Right kidney (tissue), 1 donor: ENCODE measurements around the gene SLC22A14.
A peak's percentile ranks its signal among the peaks of the same experiment; 100 is the strongest.
"Not testable (repeated sequence)": the region's sequence is repeated elsewhere in the genome, so short reads cannot be mapped to it uniquely, and the experiment has no call there.

ENCODE experiments used
- DNase-seq: peaks from one replicate; pipeline ENCODE4 v3.0.0-alpha.2; 2016

SLC22A14 gene

DNA sequence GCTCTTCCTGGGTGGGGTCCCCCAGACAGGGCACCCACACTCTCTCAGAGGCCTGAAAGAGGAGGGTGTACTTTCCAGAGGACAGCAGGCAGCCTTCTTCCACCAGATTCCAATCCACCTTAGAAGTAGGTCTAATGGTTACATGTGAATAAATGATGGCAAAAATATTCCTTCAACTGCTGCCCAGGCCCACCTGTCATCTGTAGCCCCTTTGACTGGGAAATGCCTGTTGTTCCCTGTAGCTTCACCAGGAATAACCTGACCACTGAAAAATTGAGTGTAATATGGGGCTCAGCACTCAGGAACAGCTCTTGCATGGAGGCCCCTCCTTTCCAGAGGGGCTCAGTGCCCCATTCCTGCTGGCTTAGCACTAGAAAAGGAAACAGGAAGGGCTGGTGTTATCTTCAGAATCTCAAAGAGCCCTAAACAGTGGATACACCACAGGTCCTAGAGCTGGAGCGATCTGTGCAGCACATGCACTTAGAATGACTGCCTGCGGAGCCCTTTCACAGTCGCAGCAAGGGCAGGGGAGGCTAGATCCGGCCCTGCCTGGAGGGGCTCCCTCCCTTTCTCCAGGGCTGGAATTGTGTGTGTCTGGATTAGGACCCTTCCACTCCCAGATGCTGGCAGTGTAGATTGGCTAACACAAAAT, 32.1 kb downstream of the SLC22A14 start:
- DNase-seq = no peak

DNA sequence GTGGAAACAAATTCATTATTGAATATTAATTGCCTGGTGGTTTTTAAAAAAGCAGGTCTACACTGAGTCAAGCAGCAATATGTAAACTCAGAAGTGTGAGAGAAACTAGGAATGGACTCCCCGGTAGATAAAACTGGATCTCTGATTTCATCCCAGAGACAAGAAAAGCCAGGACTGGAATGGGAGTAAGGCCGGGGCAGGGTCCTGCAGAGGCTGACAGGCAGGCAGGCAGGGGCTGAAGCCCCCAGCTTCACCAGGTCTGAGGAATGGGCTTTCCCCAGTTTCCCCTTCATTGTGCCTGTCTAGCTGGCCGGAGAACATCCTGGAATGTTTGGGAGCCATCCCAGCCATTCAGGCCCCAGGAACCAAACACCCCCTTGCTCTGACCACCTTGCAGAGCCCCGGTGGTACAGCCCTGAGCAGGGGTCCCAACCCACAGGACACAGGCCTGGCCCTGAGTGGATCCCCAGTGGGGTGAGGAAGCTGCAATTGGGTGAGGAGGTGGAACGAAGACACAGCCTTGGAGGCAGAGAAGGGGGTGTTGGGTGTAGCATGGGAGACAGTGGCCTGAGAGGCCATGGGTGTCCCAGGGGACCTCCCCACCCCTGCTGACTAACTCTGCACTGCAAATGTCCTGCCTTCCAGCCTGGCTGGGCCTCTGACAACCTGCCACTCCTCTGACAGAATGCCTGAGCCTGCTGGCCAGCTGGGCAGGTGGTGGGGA, 32.8 kb downstream of the SLC22A14 start:
- DNase-seq = no peak

DNA sequence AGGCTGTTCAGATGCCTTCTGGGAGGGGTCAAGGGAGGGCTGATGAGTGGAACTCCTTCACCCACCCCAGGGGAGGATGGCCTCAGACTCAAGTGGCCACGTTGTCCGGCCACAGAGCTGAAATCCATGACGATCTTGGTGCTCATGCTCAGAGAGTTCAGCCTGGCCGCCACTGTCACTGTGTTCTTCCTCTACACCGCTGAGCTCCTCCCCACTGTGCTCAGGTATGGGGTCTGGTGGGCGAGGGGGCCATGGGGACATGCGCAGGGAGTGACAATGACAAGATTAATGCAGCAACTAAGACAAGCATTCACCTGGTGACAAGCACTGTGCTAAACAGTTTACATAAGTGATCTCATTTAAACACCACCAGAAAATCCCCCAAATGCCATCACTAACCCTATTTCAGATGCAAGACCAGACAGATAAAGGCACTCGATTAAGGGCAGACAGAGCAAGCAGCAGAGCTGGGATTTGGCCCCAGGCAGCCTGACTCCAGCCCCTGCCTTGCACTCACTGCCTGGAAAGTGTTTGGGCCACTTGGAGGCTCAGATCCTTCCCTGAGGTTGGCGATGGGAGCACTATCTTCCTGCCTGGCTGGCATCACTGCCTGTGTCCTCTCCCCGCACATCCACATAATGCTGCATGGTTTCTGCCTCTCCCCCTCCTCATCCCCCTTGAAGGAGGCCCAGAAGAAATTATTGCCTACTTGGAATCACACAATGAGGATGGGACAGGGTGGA, 33.6 kb downstream of the SLC22A14 start:
- no peak for DNase-seq

DNA sequence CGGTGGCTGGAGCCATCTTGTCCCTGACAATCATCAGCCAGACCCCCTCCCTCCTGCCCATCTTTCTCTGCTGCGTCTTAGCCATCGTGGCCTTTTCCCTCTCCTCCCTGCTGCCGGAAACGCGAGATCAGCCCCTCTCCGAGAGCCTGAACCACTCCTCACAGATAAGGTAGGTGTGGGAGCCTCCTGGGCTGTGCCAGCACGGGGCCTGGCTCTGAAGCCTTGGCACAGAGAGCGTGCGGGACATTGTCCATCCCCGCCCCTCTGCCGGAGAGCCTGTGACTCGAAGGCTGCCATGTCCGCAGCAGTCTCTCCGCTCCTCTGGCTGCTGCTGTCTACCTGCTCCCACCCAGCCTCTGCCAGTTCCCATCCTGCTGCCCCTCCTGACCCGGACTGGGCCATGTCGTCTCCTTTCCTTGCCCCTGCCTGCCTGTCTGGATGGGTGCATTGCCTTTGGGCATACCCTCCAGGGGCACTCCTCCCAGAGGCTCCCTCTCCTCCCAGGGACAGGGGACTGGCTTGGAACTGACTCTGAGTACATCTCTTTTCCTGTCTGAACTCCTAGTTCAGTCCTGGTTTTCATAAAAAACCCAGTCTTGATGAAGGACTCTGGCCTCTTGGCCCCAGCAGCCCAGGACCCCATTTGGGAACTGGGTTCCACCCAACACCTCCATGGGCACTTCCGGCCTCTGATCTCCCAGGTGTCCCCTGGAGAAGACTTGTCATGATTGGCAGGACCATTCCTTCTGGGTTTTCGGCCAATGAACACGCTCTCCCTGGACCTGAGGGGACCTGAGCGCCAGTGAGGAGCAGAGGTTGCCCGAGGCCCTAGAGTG, 34.5 kb downstream of the SLC22A14 start:
- DNase-seq = no peak

GRCh38 chr3:38317192-38317759, 35.2 kb downstream of the SLC22A14 start:
- DNase-seq = no peak

GRCh38 chr3:38318766-38319671, 36.9 kb downstream of the SLC22A14 start:
- DNase-seq = no peak

GRCh38 chr3:38320638-38321037, 38.5 kb downstream of the SLC22A14 start:
- DNase-seq = not testable (repeated sequence)

DNA sequence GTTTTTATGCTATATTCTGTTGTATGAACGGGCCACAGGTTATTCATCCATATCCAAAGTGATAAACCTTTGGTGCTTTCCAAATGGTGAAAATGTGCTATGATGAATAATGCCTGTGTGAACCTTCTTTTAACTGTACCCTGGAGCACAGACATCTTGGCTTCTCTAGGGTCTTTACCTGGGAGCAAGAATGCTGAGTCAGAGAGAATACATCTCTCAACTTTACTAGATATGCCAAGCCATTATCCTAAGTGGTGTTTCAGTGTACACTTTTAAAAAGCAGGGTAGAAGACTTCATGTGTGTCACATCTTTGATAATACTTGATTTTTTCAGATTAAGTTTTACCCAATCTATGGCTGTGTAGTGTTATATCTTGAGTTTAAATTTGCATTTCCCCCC, 41.0 kb downstream of the SLC22A14 start:
- no peak for DNase-seq

GRCh38 chr3:38325256-38325655, 43.2 kb downstream of the SLC22A14 start:
- no peak for DNase-seq

DNA sequence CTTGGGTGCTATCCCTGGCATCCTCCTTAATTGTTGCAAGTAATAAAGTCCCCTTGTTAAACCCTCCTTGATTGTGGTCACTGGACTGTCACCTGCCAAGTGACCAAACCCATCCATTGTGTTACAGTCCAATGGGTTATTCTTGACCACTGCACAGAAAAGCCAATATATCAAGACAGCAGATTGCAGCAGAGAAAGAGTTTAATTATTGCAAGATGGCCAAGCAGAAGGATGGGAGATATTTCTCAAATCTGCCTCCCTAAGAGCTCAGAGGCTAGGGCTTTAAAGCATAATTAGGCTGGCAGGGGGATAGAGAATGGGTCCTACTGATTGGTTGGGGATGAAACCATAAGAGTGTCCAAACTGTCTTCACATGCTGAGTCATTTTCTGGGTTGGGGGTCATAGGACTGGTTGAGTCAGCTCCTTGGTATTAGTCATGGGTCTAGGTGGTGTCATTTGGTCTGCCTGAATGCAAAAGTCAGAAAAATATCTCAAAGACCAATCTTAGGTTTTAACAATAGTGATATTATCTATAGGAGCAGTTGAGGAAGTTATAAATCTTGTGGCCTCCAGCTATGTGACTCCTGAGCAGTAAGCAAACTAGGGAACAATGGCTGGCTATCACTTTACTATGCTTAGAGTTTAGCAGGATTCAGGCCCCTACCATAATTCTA, 45.4 kb downstream of the SLC22A14 start:
- DNase-seq = no peak

DNA sequence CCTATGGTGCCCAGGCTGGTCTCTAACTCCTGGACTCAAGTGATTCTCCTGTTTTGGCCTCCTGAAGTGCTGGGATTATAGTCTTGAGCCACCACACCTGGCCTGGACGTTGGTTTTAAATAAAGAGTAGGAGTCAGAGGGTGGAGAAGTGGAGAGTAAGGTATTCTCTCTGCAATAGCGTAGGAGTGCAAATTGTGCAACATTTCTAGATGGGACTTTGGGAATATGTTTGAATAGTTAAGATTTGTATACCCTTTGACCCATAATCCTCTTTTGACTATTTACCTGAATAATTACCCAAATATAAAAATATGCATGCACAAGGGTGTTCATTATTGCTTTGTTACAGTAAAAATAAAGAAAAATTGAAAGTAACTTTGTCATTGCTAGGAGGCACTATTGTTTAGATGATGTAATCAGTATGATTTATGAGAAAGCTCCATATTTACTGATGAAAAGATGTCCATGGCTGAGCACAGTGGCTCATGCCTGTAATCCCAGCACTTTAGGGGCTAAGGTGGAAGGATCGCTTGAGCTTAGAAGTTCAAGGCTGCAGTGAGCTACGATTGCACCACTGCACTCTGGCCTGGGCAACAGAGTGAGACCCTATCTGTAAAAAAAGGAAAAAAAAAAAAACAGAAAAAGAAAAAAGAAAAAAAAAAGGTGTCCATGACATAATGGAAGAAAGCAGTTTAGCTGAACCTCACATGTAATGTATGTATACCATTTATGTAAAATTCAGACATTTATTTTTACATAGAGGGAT, 49.3 kb downstream of the SLC22A14 start:
- no peak for DNase-seq

DNA sequence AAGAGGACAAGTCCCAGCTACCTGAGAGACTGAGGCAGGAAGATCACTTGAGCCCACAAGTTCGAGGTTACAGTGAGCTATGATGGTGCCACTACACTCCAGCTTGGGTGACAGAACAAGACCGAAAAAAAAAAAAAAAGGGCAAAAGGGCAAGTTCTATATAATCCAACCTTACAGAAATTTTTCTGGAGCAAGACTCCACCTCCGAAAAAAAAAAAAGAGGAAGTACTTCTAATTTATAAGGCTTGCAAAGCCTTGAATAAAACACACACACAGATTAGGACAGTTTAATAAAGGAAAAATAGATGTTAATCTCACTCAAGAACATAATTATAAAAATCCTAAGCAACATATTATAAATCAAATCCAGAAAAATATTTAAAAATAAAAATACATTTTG, 50.1 kb downstream of the SLC22A14 start:
- DNase-seq = no peak

DNA sequence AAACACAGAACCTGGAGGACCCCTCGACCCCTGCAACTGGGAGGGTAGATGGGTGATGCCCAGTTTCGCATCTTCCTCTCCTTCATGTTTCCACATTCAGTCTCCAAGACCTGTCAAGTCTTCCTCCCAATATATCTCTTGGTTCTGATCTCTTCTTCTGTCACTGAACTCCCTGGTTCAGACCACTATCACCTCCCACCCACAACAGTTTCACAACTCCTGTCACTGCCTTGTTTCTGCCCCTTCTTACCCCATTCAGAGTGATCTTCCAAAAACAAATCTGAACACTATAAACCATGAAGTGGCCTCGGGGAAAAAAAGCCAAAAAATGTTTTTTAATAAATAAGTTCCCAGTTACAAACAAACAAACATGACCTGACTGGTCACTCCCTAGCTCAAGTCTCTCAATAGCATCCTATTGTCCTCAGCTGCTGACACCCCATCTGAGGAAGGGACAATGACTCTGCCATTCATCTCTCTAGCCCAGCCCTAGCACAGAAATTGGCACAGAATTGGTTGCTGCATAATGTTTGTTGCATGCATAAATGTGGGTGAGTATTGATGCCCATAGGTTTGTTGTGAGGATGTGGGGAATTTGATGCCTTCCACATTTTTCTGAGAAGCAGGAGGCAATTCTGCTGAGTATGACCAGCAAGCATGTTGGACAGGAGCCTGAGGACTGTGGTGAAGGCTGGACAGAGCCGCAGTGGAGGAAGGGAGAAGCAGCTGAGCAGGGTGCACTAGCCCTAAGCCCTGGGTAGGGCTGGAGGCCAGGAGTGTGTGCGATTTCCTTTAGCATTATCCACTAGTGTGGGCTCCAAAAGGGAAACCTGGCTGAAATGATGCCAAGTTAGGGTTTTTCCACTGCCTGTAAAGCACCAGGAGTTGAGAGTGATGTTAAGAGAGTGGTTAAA, 52.3 kb downstream of the SLC22A14 start:
- no peak for DNase-seq

- no peak for DNase-seq
Measured at GRCh38 chr3:38335263-38335662, 53.2 kb downstream of the SLC22A14 start.

DNA sequence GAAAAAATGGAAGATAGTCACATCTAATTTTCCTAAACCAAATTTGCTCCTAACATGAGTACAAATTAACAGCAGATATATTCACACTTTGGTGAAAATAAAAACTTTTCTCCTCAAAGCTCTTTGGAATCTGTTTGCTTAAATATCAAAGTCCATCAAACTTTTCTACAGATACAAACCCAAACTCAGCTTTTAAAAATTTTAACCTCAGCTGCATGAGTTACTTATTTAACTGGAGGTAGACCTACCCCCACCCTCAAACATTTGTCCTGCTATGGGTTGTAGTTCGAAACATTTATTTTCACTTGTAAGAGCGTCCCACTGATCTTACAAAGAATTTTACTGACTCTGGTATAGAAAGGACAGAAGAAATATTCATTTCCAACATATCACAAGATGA, 55.6 kb downstream of the SLC22A14 start:
- DNase-seq = no peak

- DNase-seq = no peak
Measured at GRCh38 chr3:38343797-38344594, 61.9 kb downstream of the SLC22A14 start.

DNA sequence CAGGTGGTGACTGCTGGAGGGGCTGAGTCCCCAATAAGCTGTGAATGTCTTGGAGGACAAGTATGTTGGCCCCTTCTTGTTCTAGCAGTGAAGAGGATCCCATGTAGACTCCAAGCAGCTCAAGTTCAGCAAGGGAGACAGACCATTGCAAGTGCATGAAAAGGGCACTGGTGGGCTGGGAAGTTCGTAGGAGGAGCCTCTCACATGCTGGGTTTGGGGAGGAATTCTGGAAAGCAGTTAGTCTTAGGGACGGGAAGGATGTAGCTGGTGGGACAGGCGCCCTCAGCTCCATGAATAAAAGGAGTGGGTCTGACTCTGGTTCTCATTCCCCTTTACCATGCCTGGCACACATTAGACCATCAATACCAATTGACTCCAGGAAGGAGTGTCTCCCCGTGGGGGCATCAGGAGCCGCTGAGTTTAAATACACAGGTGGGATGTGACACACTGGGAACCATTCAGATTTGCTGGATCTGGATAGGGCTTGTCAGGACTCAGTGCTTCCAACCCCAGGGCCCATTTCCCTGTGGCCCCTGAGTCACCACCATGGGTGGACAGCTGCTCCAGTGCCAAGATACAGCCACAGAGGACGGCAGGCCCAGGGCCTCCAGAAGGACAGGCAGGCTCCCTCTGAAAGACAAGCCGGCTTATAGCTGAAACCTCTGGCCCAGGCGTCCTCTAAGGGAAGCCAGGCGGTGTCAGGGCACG, 63.9 kb downstream of the SLC22A14 start:
- DNase-seq = peak; percentile 7
